K562 (cell line): ENCODE data around the gene RAB3GAP2. TPM values are rescaled to one million over a fixed set of nuclear protein-coding genes. Genes with fewer than 3 reads are reported as not detected.
A peak's percentile ranks its signal among the peaks of the same experiment; 100 is the strongest.

Experiments
- BMI1 ChIP-seq: fragments of 150-350 bp; IDR thresholded peaks from 2 replicates; pipeline ENCODE4 v1.6.1; 2014; ENCODE audit warnings: low read length
- CBFA2T3 ChIP-seq: fragments of 450-650 bp; IDR thresholded peaks from 2 replicates; pipeline ENCODE4 v1.6.1; 2017
- FOXA1 ChIP-seq: fragments of 450-650 bp; IDR thresholded peaks from 2 replicates; pipeline ENCODE4 v1.6.1; 2016; ENCODE audit warnings: mild to moderate bottlenecking, borderline replicate concordance
- HMGN3 ChIP-seq: IDR thresholded peaks from 2 replicates; pipeline ENCODE4 v1.6.1; 2011; ENCODE audit warnings: borderline replicate concordance, low read depth, mild to moderate bottlenecking, mixed read lengths, low read length; ENCODE audit not compliant: insufficient read length; ENCODE audit errors: extremely low read depth
- ILK ChIP-seq: fragments of 450-650 bp; IDR thresholded peaks from 2 replicates; pipeline ENCODE4 v1.6.1; 2016; ENCODE audit warnings: missing genetic modification characterization, low read depth, mild to moderate bottlenecking, missing compliant biosample characterization, moderate library complexity, borderline replicate concordance
- JUN ChIP-seq, 2 experiments: sonication (generic) in 1 of 2; formaldehyde crosslinking in 1 of 2; IDR thresholded peaks; 2 replicates each; pipeline versions ENCODE4 v1.6.1 to v1.8.0; 2012 to 2022; ENCODE audit warnings: borderline replicate concordance in 2 of 2, mild to moderate bottlenecking in 2 of 2, improper control_type of control experiment in 1 of 2, low read depth in 1 of 2, low read length in 1 of 2, missing genetic modification reagents in 1 of 2
- KDM2B ChIP-seq: fragments of 250-450 bp; sonication (Bioruptor Pico); IDR thresholded peaks from 2 replicates; pipeline ENCODE4 v1.8.0; 2021; ENCODE audit warnings: mild to moderate bottlenecking, moderate library complexity
- NBN ChIP-seq: fragments of 450-650 bp; IDR thresholded peaks from 2 replicates; pipeline ENCODE4 v1.6.1; 2016; ENCODE audit warnings: low read depth, mild to moderate bottlenecking
- NR1H2 ChIP-seq: sonication (generic); formaldehyde crosslinking; IDR thresholded peaks from 2 replicates; pipeline ENCODE4 v1.4.0; 2020; ENCODE audit warnings: mild to moderate bottlenecking, missing genetic modification reagents
- RCOR1 ChIP-seq, 2 experiments: IDR thresholded peaks; 2 replicates each; pipeline ENCODE4 v1.6.1; 2012; ENCODE audit warnings: low read depth in 2 of 2, low read length in 2 of 2, borderline replicate concordance in 1 of 2, improper control_type of control experiment in 1 of 2
- SAFB ChIP-seq: fragments of 200-400 bp; formaldehyde crosslinking; IDR thresholded peaks from 2 replicates; pipeline ENCODE4 v1.6.1; 2017; ENCODE audit warnings: low read depth, low read length, borderline replicate concordance
- SAFB2 ChIP-seq: fragments of 200-400 bp; formaldehyde crosslinking; IDR thresholded peaks from 2 replicates; pipeline ENCODE4 v1.6.1; 2018; ENCODE audit warnings: borderline replicate concordance, low read length, low read depth, moderate library complexity; ENCODE audit not compliant: severe bottlenecking
- THRAP3 ChIP-seq: fragments of 450-650 bp; IDR thresholded peaks from 2 replicates; pipeline ENCODE4 v1.6.1; 2016; ENCODE audit warnings: mild to moderate bottlenecking, inconsistent platforms, borderline replicate concordance
- YY1 ChIP-seq, 3 experiments: IDR thresholded peaks; 2 replicates each; pipeline ENCODE4 v1.6.1; 2011; ENCODE audit warnings: low read length in 2 of 3, mild to moderate bottlenecking in 2 of 3, moderate library complexity in 2 of 3, borderline replicate concordance in 1 of 3, control low read depth in 1 of 3, low read depth in 1 of 3; ENCODE audit not compliant: insufficient read depth in 3 of 3, insufficient replicate concordance in 2 of 3, control insufficient read depth in 1 of 3, insufficient read length in 1 of 3; ENCODE audit errors: extremely low read depth in 1 of 3
- ZKSCAN8 ChIP-seq: fragments of 200-800 bp; sonication (Bioruptor generic); IDR thresholded peaks from 2 replicates; pipeline ENCODE4 v1.6.1; 2016; ENCODE audit warnings: missing genetic modification characterization, missing compliant biosample characterization
- ZNF212 ChIP-seq: fragments of 450-650 bp; formaldehyde crosslinking; IDR thresholded peaks from 2 replicates; pipeline ENCODE4 v1.4.0; 2020; ENCODE audit warnings: mild to moderate bottlenecking
- ZNF217 ChIP-seq: sonication (generic); formaldehyde crosslinking; IDR thresholded peaks from 2 replicates; pipeline ENCODE4 v1.8.0; 2022; ENCODE audit warnings: mild to moderate bottlenecking, missing genetic modification reagents
- ZNF282 ChIP-seq: sonication (generic); formaldehyde crosslinking; IDR thresholded peaks from 2 replicates; pipeline ENCODE4 v1.8.1; 2023; ENCODE audit warnings: missing genetic modification reagents
- ZNF444 ChIP-seq: fragments of 250-450 bp; sonication (Bioruptor Pico); IDR thresholded peaks from 2 replicates; pipeline ENCODE4 v1.4.0; 2020; ENCODE audit warnings: mild to moderate bottlenecking, moderate library complexity
- polyA plus RNA-seq, 8 experiments: library from polyadenylated mRNA; depleted of rRNA in 4 of 8; stranded (reverse) in 5 of 8; unstranded in 3 of 8; fragments of >200 nt; fragmentation: Nextera tagmentation in 2 of 8; fragmentation: Illumina TruSeq in 1 of 8; extraction: Ambion mirVana in 2 of 8; extraction: Trizol in 1 of 8; gene quantifications; 2 replicates each; pipeline versions ENCODE4 v1.2.1 to v1.2.3, GENCODE V29; 2011 to 2014; ENCODE audit warnings: inconsistent platforms in 1 of 8, missing spikeins in 1 of 8
- total RNA-seq, 7 experiments: library from RNA; depleted of rRNA in 6 of 7; stranded (reverse); fragments of >200 nt in 6 of 7; fragmentation: Illumina TruSeq in 2 of 7; extraction: Trizol in 2 of 7; gene quantifications; 2 replicates each; pipeline versions ENCODE4 v1.2.1 to v1.2.3, GENCODE V29; 2011 to 2021; ENCODE audit warnings: low replicate concordance in 1 of 7
- TF ChIP-seq, protein P1 (sequence below): sonication (generic); formaldehyde crosslinking; IDR thresholded peaks from 2 replicates; pipeline ENCODE4 v1.8.1; 2023; ENCODE audit warnings: mild to moderate bottlenecking, missing genetic modification reagents

Gene RAB3GAP2
- total and polyA plus RNA-seq, 9 of the 15 experiments (the other 6 are each of a cell fraction or from before 2014, with no cell fraction given), result 14.1 to 69.1 (median 32.2) TPM

DNA sequence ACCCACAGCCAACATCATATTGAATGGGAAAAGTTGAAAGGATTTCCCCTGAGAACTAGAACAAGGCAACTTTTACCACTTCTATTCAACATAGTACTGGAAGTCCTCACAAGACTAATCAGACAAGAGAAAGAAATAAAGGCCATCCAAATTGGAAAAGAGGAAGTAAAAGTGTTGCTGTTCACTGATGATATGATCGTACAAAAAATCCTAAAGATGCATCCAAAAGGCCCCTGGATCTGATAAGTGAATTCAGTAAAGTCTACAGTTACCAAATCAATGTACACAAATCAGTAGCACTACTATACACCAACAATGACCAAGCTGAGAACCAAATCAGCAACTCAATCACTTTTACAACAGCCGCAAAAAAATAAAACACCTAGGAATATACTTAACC is 28.3 kb downstream of the RAB3GAP2 start (continued):
- TF ChIP-seq, protein P1, sequence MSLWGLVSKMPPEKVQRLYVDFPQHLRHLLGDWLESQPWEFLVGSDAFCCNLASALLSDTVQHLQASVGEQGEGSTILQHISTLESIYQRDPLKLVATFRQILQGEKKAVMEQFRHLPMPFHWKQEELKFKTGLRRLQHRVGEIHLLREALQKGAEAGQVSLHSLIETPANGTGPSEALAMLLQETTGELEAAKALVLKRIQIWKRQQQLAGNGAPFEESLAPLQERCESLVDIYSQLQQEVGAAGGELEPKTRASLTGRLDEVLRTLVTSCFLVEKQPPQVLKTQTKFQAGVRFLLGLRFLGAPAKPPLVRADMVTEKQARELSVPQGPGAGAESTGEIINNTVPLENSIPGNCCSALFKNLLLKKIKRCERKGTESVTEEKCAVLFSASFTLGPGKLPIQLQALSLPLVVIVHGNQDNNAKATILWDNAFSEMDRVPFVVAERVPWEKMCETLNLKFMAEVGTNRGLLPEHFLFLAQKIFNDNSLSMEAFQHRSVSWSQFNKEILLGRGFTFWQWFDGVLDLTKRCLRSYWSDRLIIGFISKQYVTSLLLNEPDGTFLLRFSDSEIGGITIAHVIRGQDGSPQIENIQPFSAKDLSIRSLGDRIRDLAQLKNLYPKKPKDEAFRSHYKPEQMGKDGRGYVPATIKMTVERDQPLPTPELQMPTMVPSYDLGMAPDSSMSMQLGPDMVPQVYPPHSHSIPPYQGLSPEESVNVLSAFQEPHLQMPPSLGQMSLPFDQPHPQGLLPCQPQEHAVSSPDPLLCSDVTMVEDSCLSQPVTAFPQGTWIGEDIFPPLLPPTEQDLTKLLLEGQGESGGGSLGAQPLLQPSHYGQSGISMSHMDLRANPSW (CRISPR knock-in tag), result no peak
- no peak for TF ChIP-seq NR1H2
- TF ChIP-seq JUN (IDR thresholded peaks at IDR 0.05; ENCODE audit: borderline replicate concordance, low read depth, low read length), result no peak
- no peak for TF ChIP-seq JUN (CRISPR knock-in tag; IDR thresholded peaks at IDR 0.05; ENCODE audit: borderline replicate concordance)
- TF ChIP-seq NBN, result no peak
- TF ChIP-seq SAFB2, result no peak
- no peak for TF ChIP-seq THRAP3
- no peak for TF ChIP-seq ZNF217 (CRISPR knock-in tag)
- TF ChIP-seq ZKSCAN8 (CRISPR knock-in tag), result no peak
- TF ChIP-seq RCOR1 (IDR thresholded peaks at IDR 0.05; ENCODE audit: borderline replicate concordance in 1 of 2, low read depth in 2 of 2, low read length in 2 of 2), result peak in 1 of 2 experiments; percentile 88; a peak in 2 of 4 replicates
- peak; percentile 45 for TF ChIP-seq CBFA2T3
- no peak for TF ChIP-seq KDM2B (CRISPR knock-in tag)
- TF ChIP-seq HMGN3, result no peak
- TF ChIP-seq ZNF212 (CRISPR knock-in tag), result no peak
- TF ChIP-seq YY1 (IDR thresholded peaks at IDR 0.05; ENCODE audit: borderline replicate concordance in 1 of 3, control insufficient read depth in 1 of 3, extremely low read depth in 1 of 3, insufficient read depth in 3 of 3, insufficient read length in 1 of 3, insufficient replicate concordance in 2 of 3, low read depth in 1 of 3, low read length in 2 of 3), result no peak
- TF ChIP-seq ILK (tag), result no peak
- TF ChIP-seq ZNF444 (CRISPR knock-in tag), result no peak
- TF ChIP-seq BMI1, result no peak
- no peak for TF ChIP-seq ZNF282 (CRISPR knock-in tag)
- no peak for TF ChIP-seq SAFB
- no peak for TF ChIP-seq FOXA1
